Endodermal cell (in vitro differentiated cells): ENCODE results near the gene ZDHHC14. TPM values are rescaled to one million over a fixed set of nuclear protein-coding genes. Genes with fewer than 3 reads are reported as not detected.

ENCODE experiments used
- DNase-seq: peaks from one replicate; pipeline ENCODE4 v3.0.0-alpha.2; 2017
- H3K27ac ChIP-seq: 2 replicates; pipeline ENCODE4 v1.5.1; 2013; ENCODE audit warnings: mild to moderate bottlenecking, low read depth, low read length, moderate library complexity
- H3K27me3 ChIP-seq: 2 replicates; pipeline ENCODE4 v1.6.1; 2013; ENCODE audit warnings: mild to moderate bottlenecking, low read length, moderate library complexity; ENCODE audit not compliant: insufficient read depth, control insufficient read depth, poor library complexity, severe bottlenecking
- H3K36me3 ChIP-seq: 2 replicates; pipeline ENCODE4 v1.7.0; 2013; ENCODE audit warnings: mild to moderate bottlenecking, low read length, moderate library complexity; ENCODE audit not compliant: control insufficient read depth, insufficient read depth
- H3K4me1 ChIP-seq: one replicate; pipeline ENCODE4 v1.7.0; 2013; ENCODE audit warnings: low read length; ENCODE audit not compliant: control insufficient read depth, insufficient read depth
- H3K4me3 ChIP-seq: 2 replicates; pipeline ENCODE4 v1.5.1; 2013; ENCODE audit warnings: mild to moderate bottlenecking, low read length, moderate library complexity
- H3K9ac ChIP-seq: 2 replicates; pipeline ENCODE4 v1.6.1; 2013; ENCODE audit warnings: mild to moderate bottlenecking, low read length, moderate library complexity; ENCODE audit not compliant: poor library complexity, severe bottlenecking; ENCODE audit errors: extremely low read depth
- H3K9me3 ChIP-seq: 2 replicates; pipeline ENCODE4 v1.6.1; 2013; ENCODE audit warnings: mild to moderate bottlenecking, low read length, moderate library complexity; ENCODE audit not compliant: control insufficient read depth
- H3K27ac Mint-ChIP-seq: 2 replicates; pipeline ENCODE4 v1.8.0; 2020; ENCODE audit warnings: mixed read lengths
- H3K27me3 Mint-ChIP-seq: 2 replicates; pipeline ENCODE4 v1.8.0; 2021; ENCODE audit warnings: mild to moderate bottlenecking, mixed read lengths; ENCODE audit not compliant: insufficient read depth
- H3K36me3 Mint-ChIP-seq: 2 replicates; pipeline ENCODE4 v1.8.0; 2020; ENCODE audit warnings: low read depth, mixed read lengths
- H3K4me1 Mint-ChIP-seq: 2 replicates; pipeline ENCODE4 v1.8.0; 2020; ENCODE audit warnings: mixed read lengths
- H3K4me3 Mint-ChIP-seq: 2 replicates; pipeline ENCODE4 v1.8.0; 2020; ENCODE audit warnings: mild to moderate bottlenecking, moderate library complexity, mixed read lengths
- H3K9me3 Mint-ChIP-seq: 2 replicates; pipeline ENCODE4 v1.8.0; 2020; ENCODE audit warnings: mild to moderate bottlenecking, mixed read lengths
- CTCF ChIP-seq: fragments of 200-600 bp; sonication (generic); conservative IDR thresholded peaks from 2 replicates; pipeline ENCODE4 v1.5.0; 2021; ENCODE audit warnings: antibody characterized with exemption, mild to moderate bottlenecking
- WGBS, 2 experiments: methylation state at CpG; one replicate each; pipeline versions ENCODE4 v1.1.5 to v1.1.7; 2013; ENCODE audit warnings: missing lambda C conversion rate in 2 of 2, mixed read lengths in 1 of 2; ENCODE audit not compliant: insufficient coverage in 1 of 2, insufficient read length in 1 of 2; 5-methylcytosine and 5-hydroxymethylcytosine counted together
- total RNA-seq, 2 donors: library from RNA; stranded (reverse); fragmentation: NEBNext Ultra II Directional in 1 of 2; extraction: Animal tissue kit (Norgen Biotek cat#: 25700) in 1 of 2; gene quantifications; 2 replicates in 1 of 2; 3 replicates in 1 of 2; pipeline ENCODE4 v1.2.1, GENCODE V29; 2021

Gene ZDHHC14
- total RNA-seq, 2 donors from 2014 or later: 2.3 to 4.5 TPM

GRCh38 chr6:157714153-157714490 is 333.1 kb downstream of the ZDHHC14 start:
- peak; percentile 17 for TF ChIP-seq CTCF
- Histone ChIP-seq H3K36me3 (no peaks in the 10 kb centered on the region), H3K27ac (no peak overlapping the region), H3K9me3 (no peaks in the 10 kb centered on the region), H3K27me3 (no peaks in the 10 kb centered on the region), H3K4me3 (no peak overlapping the region), H3K9ac (no peak overlapping the region), H3K4me1 (peaks cover 3% of the 10 kb centered on the region)
- Mint-ChIP-seq H3K27me3 (no peaks in the 10 kb centered on the region), H3K36me3 (no peaks in the 10 kb centered on the region), H3K27ac (no peak overlapping the region), H3K4me3 (no peak overlapping the region), H3K4me1 (peaks cover 15% of the 10 kb centered on the region), H3K9me3 (no peaks in the 10 kb centered on the region)
- no peak for DNase-seq
- 88 to 100% methylated on average over 1 of the region's 1 CpG for WGBS, 2 experiments

- no peak overlapping the region for H3K27ac ChIP-seq
Measured at GRCh38 chr6:157715728-157716164, 334.8 kb downstream of the ZDHHC14 start.

GRCh38 chr6:157716251-157716995 is 335.4 kb downstream of the ZDHHC14 start:
- no peaks in the 10 kb centered on the region for H3K9me3 Mint-ChIP-seq
- no peak overlapping the region for H3K27ac Mint-ChIP-seq
- no peak overlapping the region for H3K4me3 Mint-ChIP-seq

More at GRCh38 chr6:157715728-157716164, 334.8 kb downstream of the ZDHHC14 start:
- Histone ChIP-seq H3K4me1 (peaks cover 3% of the 10 kb centered on the region), H3K4me3 (no peak overlapping the region), H3K9me3 (no peaks in the 10 kb centered on the region), H3K36me3 (no peaks in the 10 kb centered on the region), H3K27me3 (no peaks in the 10 kb centered on the region), H3K9ac (no peak overlapping the region)
- peaks cover 15% of the 10 kb centered on the region for H3K4me1 Mint-ChIP-seq
- H3K4me3 Mint-ChIP-seq: no peak overlapping the region
- WGBS, 2 experiments: 84 to 90% methylated on average over 4 to 6 of the region's 6 CpGs
- no peaks in the 10 kb centered on the region for H3K9me3 Mint-ChIP-seq
- no peak for TF ChIP-seq CTCF
- no peaks in the 10 kb centered on the region for H3K36me3 Mint-ChIP-seq
- H3K27me3 Mint-ChIP-seq: no peaks in the 10 kb centered on the region
- no peak overlapping the region for H3K27ac Mint-ChIP-seq
- no peak for DNase-seq

More at GRCh38 chr6:157716251-157716995, 335.4 kb downstream of the ZDHHC14 start:
- no peak for TF ChIP-seq CTCF
- WGBS, 2 experiments: 94 to 96% methylated on average over 11 to 12 of the region's 12 CpGs
- DNase-seq: no peak
- Histone ChIP-seq H3K36me3 (no peaks in the 10 kb centered on the region), H3K9me3 (no peaks in the 10 kb centered on the region), H3K27ac (no peak overlapping the region), H3K4me3 (no peak overlapping the region), H3K27me3 (no peaks in the 10 kb centered on the region), H3K4me1 (peaks cover 3% of the 10 kb centered on the region), H3K9ac (no peak overlapping the region)
- Mint-ChIP-seq H3K4me1 (peaks cover 18% of the 10 kb centered on the region), H3K36me3 (no peaks in the 10 kb centered on the region), H3K27me3 (no peaks in the 10 kb centered on the region)
